ENCODE data around the gene LIPC. TPM values are rescaled to one million over a fixed set of nuclear protein-coding genes. Genes with fewer than 3 reads are reported as not detected.
A peak's percentile ranks its signal among the peaks of the same experiment; 100 is the strongest.

The LIPC gene
- polyA plus RNA-seq, 1 donor (not counting 4 experiments of a cell fraction or from before 2014, with no cell fraction given), result not detected

DNA sequence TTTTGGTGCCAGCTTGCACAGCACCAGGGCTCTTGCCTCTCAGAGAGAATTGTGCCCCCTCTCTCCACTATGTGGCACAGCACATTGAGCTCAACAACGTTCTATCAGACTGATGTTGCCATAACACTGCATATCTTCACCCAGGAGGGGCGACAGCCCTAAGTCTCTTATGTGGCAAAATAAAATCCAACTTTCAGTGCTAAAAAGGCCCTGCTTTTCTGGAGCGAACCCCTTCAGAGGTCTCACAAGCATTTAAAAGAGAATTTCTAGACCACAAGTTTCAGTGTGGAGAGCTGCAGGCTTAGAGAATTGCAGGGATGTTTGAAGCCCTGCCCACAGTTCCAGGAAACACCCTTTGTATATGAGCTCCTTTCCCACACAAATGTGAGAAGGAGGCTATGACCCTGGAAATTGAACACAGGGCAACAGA lies 85.5 kb downstream of the LIPC start:
- Histone ChIP-seq H3K27me3 (ENCODE audit: control insufficient read depth, extremely low read depth, insufficient read depth, low read length) (no peaks in the 10 kb centered on the region), H3K36me3 (ENCODE audit: control insufficient read depth in 2 of 2, extremely low read depth in 1 of 2, insufficient read depth in 2 of 2, low read length in 2 of 2) (no peaks in the 10 kb centered on the region), H3K9me1 (ENCODE audit: control insufficient read depth, extremely low read depth, insufficient read depth, low read length) (no peaks in the 10 kb centered on the region), H3K4me3 (ENCODE audit: control insufficient read depth in 2 of 3, extremely low read depth in 1 of 3, insufficient read depth in 2 of 3, low read depth in 1 of 3, low read length in 3 of 3) (no peak overlapping the region), H2AFZ (ENCODE audit: control insufficient read depth, low read length) (no peak overlapping the region), H3K4me1 (ENCODE audit: control insufficient read depth, extremely low read depth, insufficient read depth, low read length) (peaks cover 22% of the 10 kb centered on the region), H4K20me1 (ENCODE audit: control insufficient read depth, extremely low read depth, insufficient read depth, low read length) (no peaks in the 10 kb centered on the region), H3K9ac (ENCODE audit: control insufficient read depth, extremely low read depth, insufficient read depth, low read length) (no peak overlapping the region), H3K9me3 (ENCODE audit: control insufficient read depth, low read depth, low read length) (no peaks in the 10 kb centered on the region), H3K4me2 (ENCODE audit: control insufficient read depth, extremely low read depth, insufficient read depth, low read depth, low read length) (no peak overlapping the region), H3K27ac (ENCODE audit: control insufficient read depth, insufficient read depth, low read length) (no peak overlapping the region), H3K79me2 (ENCODE audit: control insufficient read depth, insufficient read depth, low read length) (no peaks in the 10 kb centered on the region)
- DNase-seq (ENCODE audit: low read depth, low spot score), result no peak
- FAIRE-seq, result no peak
- no peak for TF ChIP-seq EZH2 (IDR thresholded peaks at IDR 0.05; ENCODE audit: low read length)
- TF ChIP-seq, protein P1, sequence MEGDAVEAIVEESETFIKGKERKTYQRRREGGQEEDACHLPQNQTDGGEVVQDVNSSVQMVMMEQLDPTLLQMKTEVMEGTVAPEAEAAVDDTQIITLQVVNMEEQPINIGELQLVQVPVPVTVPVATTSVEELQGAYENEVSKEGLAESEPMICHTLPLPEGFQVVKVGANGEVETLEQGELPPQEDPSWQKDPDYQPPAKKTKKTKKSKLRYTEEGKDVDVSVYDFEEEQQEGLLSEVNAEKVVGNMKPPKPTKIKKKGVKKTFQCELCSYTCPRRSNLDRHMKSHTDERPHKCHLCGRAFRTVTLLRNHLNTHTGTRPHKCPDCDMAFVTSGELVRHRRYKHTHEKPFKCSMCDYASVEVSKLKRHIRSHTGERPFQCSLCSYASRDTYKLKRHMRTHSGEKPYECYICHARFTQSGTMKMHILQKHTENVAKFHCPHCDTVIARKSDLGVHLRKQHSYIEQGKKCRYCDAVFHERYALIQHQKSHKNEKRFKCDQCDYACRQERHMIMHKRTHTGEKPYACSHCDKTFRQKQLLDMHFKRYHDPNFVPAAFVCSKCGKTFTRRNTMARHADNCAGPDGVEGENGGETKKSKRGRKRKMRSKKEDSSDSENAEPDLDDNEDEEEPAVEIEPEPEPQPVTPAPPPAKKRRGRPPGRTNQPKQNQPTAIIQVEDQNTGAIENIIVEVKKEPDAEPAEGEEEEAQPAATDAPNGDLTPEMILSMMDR (optimal IDR thresholded peaks at IDR 0.05 in 1 of 3, IDR thresholded peaks at IDR 0.05 in 1 of 3, conservative IDR thresholded peaks at IDR 0.05 in 1 of 3; ENCODE audit: extremely low read depth in 1 of 3, insufficient read depth in 2 of 3, low read length in 3 of 3), result peak in 1 of 3 experiments; percentile 28
- dilution Hi-C loops (cut with MboI; ENCODE audit: extremely low pct_ligation_motif_present, low sequenced_read_pairs), result no loop called here

DNA sequence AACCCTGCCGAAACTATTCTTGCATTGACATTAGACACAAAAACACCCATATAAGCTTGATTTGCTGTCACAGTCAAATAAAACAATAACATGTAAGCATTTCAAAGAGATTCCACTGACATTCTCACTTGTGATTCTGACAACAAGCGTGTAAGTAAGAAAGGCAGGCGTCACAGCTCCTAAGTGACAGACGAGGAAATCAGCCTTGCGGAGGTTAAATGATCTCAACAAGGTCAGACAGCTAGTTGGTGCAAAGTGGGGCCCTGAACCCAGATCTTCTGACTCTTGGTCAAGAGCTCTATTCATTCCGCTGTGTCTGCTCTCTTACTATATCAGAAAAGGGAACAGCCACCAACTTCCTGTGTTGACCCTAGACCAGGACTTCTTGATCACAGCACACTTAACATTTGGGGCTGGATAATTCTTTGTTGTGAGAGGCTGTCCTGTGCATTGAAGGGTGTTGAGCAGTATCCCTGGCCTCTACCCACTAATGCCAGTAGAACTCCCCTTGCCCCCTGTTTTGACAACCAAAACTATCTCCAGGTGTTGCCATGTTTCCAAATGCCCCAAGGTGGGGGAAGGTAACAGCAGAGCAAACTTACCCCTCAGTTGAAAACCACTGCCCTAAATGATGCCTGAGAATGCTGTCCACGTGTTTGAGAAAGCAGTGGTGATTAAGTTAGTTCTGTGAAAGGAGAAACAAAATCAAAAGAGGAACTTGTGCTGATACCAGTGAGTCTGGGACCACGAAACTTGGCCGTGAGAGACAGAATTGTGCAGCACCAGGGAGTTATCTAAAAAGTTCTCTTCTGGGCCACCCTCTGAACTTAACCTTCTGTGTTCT lies 86.1 kb downstream of the LIPC start:
- Histone ChIP-seq H2AFZ (ENCODE audit: control insufficient read depth, low read length) (no peak overlapping the region), H3K4me3 (ENCODE audit: control insufficient read depth in 2 of 3, extremely low read depth in 1 of 3, insufficient read depth in 2 of 3, low read depth in 1 of 3, low read length in 3 of 3) (no peak overlapping the region), H3K4me1 (ENCODE audit: control insufficient read depth, extremely low read depth, insufficient read depth, low read length) (peaks cover 28% of the 10 kb centered on the region), H3K79me2 (ENCODE audit: control insufficient read depth, insufficient read depth, low read length) (no peaks in the 10 kb centered on the region), H3K4me2 (ENCODE audit: control insufficient read depth, extremely low read depth, insufficient read depth, low read depth, low read length) (no peak overlapping the region), H3K9me3 (ENCODE audit: control insufficient read depth, low read depth, low read length) (no peaks in the 10 kb centered on the region), H3K27ac (ENCODE audit: control insufficient read depth, insufficient read depth, low read length) (no peak overlapping the region), H4K20me1 (ENCODE audit: control insufficient read depth, extremely low read depth, insufficient read depth, low read length) (no peaks in the 10 kb centered on the region), H3K27me3 (ENCODE audit: control insufficient read depth, extremely low read depth, insufficient read depth, low read length) (no peaks in the 10 kb centered on the region), H3K9me1 (ENCODE audit: control insufficient read depth, extremely low read depth, insufficient read depth, low read length) (no peaks in the 10 kb centered on the region), H3K36me3 (ENCODE audit: control insufficient read depth in 2 of 2, extremely low read depth in 1 of 2, insufficient read depth in 2 of 2, low read length in 2 of 2) (no peaks in the 10 kb centered on the region), H3K9ac (ENCODE audit: control insufficient read depth, extremely low read depth, insufficient read depth, low read length) (no peak overlapping the region)
- TF ChIP-seq, protein P1 (optimal IDR thresholded peaks at IDR 0.05 in 1 of 3, IDR thresholded peaks at IDR 0.05 in 1 of 3, conservative IDR thresholded peaks at IDR 0.05 in 1 of 3; ENCODE audit: extremely low read depth in 1 of 3, insufficient read depth in 2 of 3, low read length in 3 of 3), result no peak
- TF ChIP-seq EZH2 (IDR thresholded peaks at IDR 0.05; ENCODE audit: low read length), result no peak
- FAIRE-seq (no peak), DNase-seq (ENCODE audit: low read depth, low spot score) (no peak)
- dilution Hi-C loops (cut with MboI; ENCODE audit: extremely low pct_ligation_motif_present, low sequenced_read_pairs), result no loop called here
